GM19025 (cell line): ENCODE results near the gene TMEM176A.
"Not testable (repeated sequence)": the region's sequence is repeated elsewhere in the genome, so short reads cannot be mapped to it uniquely, and the experiment has no call there.

Experiments used
- ATAC-seq: cut with Tn5 transposase; IDR thresholded peaks from one replicate; pipeline ENCODE4 v1.9.1; 2021; ENCODE audit warnings: mild to moderate bottlenecking, low read depth, moderate library complexity; ENCODE audit not compliant: unreplicated experiment

TMEM176A gene, protein sequence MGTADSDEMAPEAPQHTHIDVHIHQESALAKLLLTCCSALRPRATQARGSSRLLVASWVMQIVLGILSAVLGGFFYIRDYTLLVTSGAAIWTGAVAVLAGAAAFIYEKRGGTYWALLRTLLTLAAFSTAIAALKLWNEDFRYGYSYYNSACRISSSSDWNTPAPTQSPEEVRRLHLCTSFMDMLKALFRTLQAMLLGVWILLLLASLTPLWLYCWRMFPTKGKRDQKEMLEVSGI

DNA sequence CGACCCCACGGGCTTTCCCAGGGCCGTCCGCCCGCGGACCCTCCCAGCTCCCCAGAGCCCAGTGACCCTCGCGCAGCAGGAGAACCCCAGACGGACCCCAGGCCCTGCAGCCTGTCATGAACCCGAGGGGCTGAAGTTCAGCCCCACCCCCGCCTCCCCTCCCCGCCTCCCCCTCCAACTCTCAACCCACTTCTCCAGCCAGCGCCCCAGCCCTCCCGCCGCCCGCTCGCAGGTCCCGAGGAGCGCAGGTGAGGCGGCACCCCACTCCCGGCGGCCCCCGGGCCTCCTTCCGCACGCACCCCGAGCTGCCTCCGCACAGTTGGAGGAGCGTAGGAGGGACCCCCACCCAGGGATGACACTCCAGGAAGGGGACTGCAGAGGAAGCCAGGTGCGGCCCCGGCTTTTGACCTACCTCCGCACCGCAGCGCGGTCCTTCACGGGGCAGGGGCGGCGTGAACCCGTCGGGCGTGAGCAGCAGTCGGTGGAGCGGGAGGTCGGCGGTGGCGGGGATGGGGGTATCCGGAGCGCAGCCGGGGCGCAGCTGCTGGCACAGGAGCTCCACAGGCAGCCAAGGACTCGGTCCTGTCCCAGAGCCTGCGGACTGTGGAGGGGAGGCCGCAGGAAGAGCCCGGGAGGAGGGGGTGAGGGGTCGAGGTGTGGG lies at the start of gene TMEM176A:
TMEM176A (plus strand) TSS at position 189 of the 661 bp plus-strand sequence. CDS start 782 bp downstream, outside the sequence.
- no peak for ATAC-seq

DNA sequence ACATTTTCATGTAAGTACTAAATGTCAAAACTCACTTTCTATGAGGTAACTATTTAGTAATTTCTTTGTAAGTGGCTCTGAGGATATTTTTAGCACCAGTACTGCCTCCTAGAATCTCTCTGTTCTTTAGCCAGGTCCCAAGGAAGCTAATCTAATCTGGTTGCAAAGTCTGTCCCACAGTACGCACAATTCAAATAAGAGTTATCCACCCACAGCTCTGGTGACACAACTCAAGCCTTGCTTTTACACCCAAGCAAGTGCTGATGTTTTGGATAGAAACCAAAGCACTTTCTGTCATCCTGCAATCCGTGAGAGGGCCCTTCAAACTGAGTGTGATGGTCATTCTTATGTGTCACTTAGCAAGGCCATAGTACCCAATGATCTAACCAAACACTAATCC lies 48.9 kb upstream of the TMEM176A start:
- ATAC-seq: no peak

DNA sequence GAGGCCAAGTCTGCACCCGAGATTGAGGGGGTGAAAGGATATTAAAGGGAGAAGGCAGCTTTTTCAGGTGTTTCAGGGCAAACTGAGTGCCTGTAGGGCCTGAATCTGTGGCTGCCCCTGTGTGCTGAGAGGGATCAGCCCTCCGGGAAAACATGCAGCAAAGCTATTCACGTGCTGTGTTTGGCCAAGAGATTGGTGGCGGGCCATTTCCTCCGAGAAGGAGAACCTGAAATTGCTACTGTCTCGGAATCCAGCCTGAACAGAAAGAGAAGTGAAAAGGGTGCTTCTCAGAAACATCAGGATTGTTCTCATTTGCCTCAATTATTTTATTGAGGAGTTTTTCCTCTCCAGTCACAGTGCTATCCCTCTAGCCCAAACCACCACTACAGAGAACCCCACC lies 47.3 kb upstream of the TMEM176A start:
- no peak for ATAC-seq

DNA sequence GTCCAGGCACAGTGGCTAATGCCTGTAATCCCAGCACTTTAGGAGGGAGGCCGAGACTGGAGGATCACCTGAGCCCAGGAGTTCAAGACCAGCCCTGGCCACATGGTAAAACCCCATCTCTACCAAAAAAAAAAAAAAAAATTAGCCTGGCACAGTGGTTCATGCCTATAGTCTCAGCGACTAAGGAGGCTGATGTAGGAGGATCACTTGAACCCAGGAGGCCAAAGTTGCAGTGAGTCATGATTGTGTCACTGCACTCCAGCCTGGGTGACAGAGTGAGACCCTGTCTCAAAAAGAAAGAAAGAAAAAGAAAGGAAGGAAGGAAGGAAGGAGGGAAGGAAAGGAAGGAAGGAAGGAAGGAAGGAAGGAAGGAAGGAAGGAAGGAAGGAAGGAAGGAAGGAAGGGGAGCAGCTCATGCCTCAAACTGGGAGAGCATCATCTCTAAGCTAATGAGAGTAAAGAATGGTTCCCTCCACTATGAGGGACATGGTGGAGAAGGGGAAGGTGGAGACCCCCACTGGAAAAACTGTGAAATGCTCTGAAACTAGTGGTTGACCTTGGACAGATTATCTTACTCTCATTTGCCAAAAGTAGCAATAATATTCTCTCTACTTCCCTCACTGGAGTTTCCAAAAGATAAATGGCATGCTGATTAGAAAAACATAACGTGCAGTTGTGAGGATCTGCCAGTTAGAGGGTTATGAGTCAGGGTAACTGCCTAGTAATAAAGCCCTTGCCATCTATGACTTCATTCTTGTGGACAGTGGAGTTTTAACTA lies 46.6 kb upstream of the TMEM176A start:
- peak; percentile 44 for ATAC-seq

DNA sequence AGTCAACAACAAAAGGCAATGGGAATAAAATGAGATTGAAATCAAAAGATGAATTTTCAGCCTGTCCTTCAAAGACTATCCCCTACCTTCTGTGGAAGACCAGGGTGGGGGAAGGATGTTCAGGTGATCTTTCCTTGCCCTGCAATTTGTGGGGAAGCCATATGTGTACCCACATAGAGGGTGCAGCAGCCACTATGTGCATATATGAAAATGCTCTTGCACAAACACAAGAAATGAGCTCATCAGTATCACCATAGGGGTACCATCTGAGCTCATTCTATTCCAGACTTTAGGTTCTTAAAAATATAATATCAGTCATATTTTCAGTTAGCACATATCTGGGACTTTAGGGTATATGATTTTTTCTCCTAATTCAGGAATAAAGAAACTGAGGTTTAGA lies 45.6 kb upstream of the TMEM176A start:
- no peak for ATAC-seq

DNA sequence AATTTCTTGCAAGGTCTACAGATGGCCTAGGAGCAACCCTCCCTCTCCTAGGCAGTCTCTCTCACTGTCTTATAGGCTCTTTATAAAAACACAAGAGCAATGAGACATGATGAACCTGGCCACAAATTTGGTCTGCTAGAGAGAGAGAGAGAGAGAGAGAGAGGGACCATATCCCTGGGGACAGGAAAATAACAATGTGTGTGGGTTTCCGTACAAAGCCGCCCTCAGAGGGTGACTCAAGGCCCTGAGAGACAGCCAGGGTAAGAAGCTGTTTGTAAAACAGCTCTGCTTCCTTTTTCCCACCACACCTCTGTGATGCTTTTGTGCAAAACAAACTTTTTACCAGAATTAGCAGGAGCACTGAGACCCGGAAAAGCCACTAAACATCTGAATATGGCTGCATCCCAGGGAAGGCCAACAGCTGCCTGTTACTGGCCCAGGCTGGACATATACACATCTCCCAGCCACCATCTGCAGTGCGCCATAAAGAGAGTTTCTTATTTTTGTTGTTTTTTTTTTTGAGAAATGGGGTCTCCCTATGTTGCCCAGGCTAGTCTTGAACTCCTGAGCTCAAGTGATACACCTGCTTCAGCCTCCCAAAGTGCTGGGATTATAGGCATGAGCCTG lies 45.0 kb upstream of the TMEM176A start:
- ATAC-seq: no peak

DNA sequence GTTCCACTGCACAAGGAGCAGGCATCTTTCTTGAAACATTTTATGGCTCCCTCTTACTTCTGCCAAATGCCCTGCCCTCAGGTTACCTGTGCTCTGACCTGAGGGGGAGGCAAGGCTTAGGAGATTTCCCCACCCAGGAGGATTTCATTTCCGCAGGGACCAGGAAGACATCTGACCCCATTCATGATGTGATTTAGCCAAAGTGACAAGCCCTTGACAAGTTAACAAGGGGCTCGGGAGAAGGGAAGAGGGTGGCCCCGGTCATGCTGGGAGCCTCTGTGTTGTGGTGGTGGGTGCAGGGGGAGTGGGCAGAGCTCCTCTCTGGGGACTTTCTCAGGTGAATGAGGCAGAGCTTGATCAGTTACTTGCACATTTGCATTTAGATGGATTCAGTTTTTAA lies 44.4 kb upstream of the TMEM176A start:
- no peak for ATAC-seq

DNA sequence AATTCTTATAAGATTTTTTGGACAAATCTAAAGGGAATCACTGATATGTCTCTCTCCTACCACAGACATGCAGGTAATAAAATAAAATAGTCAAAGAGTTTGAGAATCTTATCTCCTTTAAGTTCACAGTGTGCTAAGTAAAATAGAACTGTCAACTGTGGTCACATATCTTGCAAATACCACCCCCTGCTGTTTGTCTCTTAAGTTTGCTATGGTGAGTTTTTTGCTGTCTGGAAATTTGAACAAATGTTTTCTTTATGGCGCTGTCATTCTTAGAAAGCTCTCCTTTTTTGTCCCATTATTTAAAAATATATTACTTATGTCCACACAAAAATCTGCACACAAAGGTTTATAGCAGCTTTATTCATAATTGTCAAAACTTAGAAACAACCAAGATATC lies 43.7 kb upstream of the TMEM176A start:
- ATAC-seq: no peak

DNA sequence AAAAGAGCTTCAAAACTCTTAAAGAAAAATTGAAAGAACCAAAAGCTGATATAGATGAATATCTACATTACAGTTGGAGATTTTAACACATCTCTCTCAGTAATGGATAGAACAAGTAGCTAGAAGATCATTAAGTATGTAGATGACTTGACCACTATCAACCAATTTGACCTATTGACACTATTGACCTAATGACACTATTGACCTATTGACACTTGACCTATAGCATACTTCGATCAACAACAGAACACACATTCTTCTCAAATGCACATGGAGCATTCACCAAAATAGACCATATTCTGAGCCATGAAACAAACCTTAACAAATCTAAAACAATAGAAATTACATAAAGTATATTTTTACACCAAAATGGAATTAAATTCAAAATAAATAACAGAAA lies 41.1 kb upstream of the TMEM176A start:
- ATAC-seq: no peak

DNA sequence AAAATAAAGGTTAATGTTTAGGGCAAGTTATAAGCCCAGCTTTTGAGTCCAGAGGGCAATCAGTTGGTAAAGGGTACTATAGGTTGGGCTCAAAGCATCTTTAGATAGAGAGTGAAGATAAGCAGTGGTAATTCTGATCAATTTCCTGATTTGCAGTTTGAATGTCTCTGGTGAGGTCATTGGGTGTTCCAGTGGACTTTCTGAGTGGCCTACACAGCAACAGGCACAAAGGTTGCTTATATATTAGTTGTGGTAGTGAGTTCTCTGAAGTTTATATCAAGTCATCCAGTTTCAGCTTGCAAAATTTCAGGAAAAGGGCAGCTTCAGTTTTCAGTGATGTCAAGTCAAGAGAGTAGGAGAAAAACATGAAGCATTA lies 34.2 kb upstream of the TMEM176A start:
- no peak for ATAC-seq

DNA sequence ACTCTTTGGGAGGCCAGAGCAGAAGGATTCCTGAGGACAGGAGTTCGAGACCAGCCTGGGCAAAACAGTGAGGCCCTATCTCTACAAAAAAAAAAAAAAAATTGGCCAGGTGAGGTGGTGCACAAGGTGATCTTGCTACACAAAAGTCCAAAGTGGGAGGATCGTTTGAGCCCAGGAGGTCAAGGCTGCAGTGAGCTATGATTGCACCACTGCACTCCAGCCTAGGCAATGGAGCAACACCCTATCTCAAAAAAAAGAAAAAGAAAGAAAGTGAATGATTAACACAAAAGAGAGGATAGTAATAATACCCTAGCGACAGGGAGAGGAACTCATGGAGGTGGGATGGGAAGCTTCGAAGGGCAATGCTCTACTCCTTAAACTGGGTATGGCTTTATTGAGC lies 30.8 kb upstream of the TMEM176A start:
- ATAC-seq: no peak

DNA sequence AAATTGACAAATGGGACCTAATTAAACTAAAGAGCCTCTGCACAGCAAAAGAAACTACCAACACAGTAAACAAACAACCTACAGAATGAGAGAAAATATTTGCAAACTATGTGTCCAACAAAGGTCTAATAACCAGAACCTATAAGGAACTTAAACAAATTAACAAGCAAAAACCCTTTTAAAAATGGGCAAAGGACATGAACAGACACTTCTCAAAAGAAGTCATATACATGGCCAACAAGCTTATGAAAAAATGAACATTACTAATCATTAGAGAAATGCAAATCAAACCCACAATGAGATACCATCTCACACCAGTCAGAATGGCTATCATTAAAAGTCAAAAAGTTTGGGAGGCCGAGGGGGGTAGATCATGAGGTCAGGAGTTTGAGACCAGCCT lies 26.4 kb upstream of the TMEM176A start:
- not testable (repeated sequence) for ATAC-seq

DNA sequence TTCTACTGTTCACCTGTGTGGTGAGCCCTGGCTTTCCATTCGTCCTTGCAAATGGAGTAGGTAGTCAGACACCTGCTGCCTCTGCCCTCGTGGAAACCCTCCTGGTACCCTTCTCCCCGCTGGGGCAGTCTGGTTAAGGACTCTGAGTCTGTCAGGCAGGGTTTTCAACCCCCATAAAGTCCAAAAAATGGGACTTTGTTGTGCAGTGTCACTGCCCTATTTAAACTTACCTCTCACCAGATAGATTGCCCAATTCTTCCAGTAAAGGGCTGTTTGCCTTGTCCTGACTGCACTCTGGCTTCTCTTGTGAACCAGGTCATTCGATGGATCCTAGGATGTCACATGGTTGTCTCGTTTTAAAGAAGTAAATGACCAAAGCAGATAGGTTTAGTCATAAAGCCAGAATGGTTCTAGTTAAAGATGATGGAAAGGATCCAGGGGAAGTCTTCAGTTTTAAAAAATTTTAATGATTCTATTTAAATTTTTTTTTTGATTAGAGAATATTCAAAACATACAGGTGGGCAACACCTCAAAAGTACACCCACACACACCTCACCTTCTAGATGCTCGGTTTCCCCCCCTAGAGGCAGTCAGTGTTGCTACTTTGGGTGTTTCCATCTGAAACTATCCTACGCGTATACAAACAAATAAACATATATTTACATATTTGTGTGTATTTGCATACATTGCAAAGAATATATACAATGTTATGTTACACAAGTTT lies 22.4 kb upstream of the TMEM176A start:
- ATAC-seq: no peak

DNA sequence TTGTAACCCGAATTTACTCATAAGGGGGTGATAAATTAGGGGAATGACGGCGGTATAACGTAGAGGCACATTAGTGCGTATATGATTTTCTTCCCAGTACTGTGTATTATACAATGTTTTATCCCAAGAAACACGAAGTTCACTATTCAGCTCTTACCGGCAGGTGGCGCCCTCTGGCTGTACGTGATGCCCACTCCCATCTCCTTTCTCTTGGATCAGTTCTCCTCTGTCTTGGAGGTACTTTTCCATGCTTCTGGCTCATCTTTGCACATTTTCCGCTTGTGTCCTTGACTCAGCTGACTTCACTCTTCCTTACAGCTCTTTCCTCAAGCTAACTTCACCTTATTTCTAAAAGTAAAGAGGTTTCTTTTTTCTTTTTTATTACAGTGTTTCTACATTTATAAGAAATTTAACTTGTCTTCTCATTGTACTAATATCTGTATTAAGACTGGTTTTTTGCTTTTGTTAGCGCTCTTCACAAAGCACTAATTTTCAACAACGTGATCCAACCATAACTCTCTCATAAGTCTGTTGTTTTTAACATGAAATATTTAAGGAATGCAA lies 21.7 kb upstream of the TMEM176A start:
- no peak for ATAC-seq

DNA sequence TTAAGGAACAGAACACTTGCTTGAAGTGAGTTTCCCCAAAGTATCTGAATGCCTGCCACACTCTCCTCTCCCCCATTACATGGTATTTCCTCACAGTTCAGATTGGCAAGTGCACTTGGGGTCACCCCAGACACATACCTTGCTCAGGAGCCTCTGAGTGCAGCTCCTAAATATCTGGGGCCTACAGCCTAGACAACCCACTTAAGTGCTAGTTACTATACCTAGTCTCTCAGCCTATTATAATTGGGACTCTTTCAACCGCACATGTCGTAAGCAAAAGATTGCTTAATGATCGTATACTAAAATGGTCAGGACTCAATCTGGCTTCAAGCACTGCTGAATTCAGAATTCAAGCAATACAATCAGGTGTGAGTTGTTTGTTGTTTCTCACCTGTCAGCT lies 20.3 kb upstream of the TMEM176A start:
- no peak for ATAC-seq

DNA sequence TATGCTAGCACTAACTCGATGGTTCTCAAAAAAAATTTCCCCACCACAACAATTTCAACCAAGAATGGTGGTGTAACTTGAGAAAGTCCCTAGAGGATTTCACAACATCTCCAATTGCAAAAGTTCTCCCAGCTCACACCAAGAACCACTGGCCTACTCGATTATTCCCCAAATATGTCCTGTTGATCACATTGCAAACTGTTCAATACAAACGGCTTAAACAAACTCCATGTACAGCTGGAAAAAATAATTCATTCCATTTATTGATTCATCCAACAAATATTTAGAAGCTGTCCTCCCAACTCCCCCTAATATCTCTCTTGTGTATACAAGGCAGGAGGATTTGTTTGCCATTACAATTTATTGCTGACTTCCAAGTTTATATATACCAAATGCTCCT lies 19.5 kb upstream of the TMEM176A start:
- no peak for ATAC-seq

DNA sequence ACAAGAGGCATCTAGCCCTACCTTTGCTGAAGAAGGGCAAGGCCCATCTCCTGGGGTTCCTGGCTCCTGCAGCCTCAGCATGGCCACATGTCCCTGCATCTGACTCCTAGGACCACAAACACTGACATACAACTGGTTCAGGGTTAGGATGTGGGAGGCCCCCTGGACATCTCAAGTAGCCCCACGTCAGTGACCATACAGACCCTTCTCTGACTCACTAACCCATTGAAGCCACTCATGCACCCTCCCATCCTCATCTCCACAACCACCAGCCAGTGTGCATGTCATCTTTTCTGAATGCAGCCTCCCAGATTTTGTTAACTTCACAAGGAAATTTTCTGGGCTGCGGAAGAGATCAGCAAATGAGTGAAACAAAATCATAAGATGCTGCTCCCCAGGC lies 18.6 kb upstream of the TMEM176A start:
- no peak for ATAC-seq

DNA sequence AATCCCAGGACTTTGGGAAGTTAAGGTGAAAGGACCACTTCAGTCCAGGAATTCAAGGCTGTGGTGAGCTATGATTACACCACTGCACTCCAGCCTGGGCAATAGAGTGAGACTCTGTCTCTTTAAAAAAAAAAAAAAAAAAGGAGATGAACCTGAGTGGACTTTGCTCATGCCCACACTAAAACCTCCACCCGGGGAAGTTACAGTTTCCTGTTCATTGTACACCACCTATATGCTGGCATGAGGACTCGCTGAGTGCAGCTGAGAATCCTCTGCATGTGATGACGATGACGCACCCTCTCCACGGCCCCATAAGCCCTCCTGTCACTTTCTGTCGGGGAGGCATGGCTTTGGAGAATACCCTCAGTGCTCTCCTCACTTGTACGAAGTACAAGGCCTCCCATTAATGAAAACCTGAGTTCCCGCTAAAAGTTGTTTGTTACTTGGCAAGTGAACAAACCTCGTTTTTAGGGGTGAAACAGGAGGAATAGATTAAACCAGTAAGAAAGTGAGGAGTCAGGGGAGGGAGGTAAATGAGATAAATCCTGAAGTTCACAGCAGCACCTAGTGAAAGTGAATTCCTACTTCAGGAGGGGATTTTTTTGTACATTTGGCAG lies 16.3 kb upstream of the TMEM176A start:
- peak; percentile 61 for ATAC-seq

DNA sequence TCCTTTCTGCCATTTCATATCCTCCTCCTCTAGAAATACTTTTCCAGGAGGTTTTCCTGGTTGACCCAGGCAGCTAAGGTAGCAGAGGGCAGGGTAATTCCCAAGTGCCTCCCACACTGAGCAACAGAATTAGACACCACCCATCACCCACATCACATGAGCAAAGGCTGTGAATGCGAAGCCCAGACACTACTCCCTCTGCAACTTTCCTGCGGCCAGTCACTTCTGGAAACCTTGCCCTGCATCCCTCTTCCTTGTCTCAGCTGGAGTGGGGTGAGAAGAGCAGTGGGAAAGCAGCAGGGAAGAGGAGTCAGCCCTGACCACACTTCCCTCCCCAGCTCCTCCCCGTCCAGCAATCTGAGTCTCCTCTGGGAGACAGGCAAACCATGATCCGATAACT lies 15.6 kb upstream of the TMEM176A start:
- no peak for ATAC-seq
